M059J (cell line): ENCODE measurements around the gene MYO1E. TPM values are rescaled to one million over a fixed set of nuclear protein-coding genes. Genes with fewer than 3 reads are reported as not detected.
"Not testable (repeated sequence)": the region's sequence is repeated elsewhere in the genome, so short reads cannot be mapped to it uniquely, and the experiment has no call there.

ENCODE experiments used
- DNase-seq: peaks from one replicate; pipeline ENCODE4 v3.0.0-alpha.2; 2012; ENCODE audit warnings: low read depth
- total RNA-seq: library from RNA; depleted of rRNA; stranded (reverse); fragments of >200 nt; shearing (Covaris generic); gene quantifications from 2 replicates; pipeline ENCODE4 v1.2.3, GENCODE V29; 2014

MYO1E gene
- total RNA-seq, 1 experiment from 2014 or later: 131 TPM

GRCh38 chr15:59352189-59352588, 20.5 kb downstream of the MYO1E start:
- DNase-seq: no peak

GRCh38 chr15:59350421-59350732, 22.3 kb downstream of the MYO1E start:
- no peak for DNase-seq

GRCh38 chr15:59349680-59350420, 22.8 kb downstream of the MYO1E start:
- peak; percentile 95 for DNase-seq

- no peak for DNase-seq
Measured at GRCh38 chr15:59347915-59348314, 24.8 kb downstream of the MYO1E start.

- no peak for DNase-seq
Measured at GRCh38 chr15:59346951-59347350, 25.7 kb downstream of the MYO1E start.

GRCh38 chr15:59345326-59345725, 27.3 kb downstream of the MYO1E start:
- no peak for DNase-seq

- no peak for DNase-seq
Measured at GRCh38 chr15:59344311-59344710, 28.4 kb downstream of the MYO1E start.

GRCh38 chr15:59340325-59340724, 32.3 kb downstream of the MYO1E start:
- DNase-seq: no peak

- DNase-seq: no peak
Measured at GRCh38 chr15:59339252-59339672, 33.4 kb downstream of the MYO1E start.

GRCh38 chr15:59338414-59338813, 34.3 kb downstream of the MYO1E start:
- no peak for DNase-seq

GRCh38 chr15:59336725-59337124, 35.9 kb downstream of the MYO1E start:
- not testable (repeated sequence) for DNase-seq

- peak; percentile 44 for DNase-seq
Measured at GRCh38 chr15:59335207-59335786, 37.4 kb downstream of the MYO1E start.

- no peak for DNase-seq
Measured at GRCh38 chr15:59334076-59334415, 38.6 kb downstream of the MYO1E start.

GRCh38 chr15:59333401-59334075, 39.1 kb downstream of the MYO1E start:
- DNase-seq: peak; percentile 34

GRCh38 chr15:59332009-59332408, 40.7 kb downstream of the MYO1E start:
- no peak for DNase-seq

- DNase-seq: no peak
Measured at GRCh38 chr15:59330649-59331048, 42.0 kb downstream of the MYO1E start.

GRCh38 chr15:59329570-59330350, 42.9 kb downstream of the MYO1E start:
- DNase-seq: no peak

GRCh38 chr15:59329091-59329490, 43.6 kb downstream of the MYO1E start:
- DNase-seq: no peak

- DNase-seq: no peak
Measured at GRCh38 chr15:59327942-59328341, 44.7 kb downstream of the MYO1E start.

- no peak for DNase-seq
Measured at GRCh38 chr15:59326856-59327255, 45.8 kb downstream of the MYO1E start.

GRCh38 chr15:59322056-59322759, 50.5 kb downstream of the MYO1E start:
- DNase-seq: no peak
